ENCODE measurements around the gene CH25H.

DNA sequence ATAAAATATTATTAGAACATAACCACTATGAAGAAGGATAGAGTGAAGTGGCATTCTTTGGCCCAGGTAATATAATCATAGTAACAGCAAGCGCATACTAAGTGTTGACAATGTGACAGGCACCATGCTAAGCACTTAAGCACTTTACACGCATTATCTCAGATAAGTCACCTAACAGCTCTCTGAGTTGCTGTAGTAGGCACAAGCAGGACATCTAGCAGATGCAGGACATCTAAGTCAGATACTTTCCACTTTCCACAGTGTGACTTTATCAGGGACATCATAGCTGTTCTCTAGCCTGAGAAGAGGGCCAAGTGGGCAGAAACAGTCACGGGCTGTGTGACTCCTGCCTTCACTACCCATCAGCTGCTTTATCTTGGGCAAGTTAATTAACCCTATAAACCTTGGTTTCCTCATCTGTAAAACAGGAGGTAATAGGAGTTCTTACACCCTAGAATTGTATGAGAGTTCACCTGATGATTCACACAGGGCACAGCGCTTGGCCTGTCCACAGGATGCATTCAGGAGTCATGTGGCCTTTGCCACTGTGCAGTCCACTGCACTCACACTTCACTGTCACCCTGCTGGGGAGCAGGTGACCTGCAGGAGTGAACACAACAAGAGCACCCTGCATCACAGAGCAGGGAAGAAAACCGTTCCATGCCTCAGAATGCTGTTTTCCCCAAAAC lies 32.0 kb upstream of the CH25H start:
- TF ChIP-seq, protein P1, sequence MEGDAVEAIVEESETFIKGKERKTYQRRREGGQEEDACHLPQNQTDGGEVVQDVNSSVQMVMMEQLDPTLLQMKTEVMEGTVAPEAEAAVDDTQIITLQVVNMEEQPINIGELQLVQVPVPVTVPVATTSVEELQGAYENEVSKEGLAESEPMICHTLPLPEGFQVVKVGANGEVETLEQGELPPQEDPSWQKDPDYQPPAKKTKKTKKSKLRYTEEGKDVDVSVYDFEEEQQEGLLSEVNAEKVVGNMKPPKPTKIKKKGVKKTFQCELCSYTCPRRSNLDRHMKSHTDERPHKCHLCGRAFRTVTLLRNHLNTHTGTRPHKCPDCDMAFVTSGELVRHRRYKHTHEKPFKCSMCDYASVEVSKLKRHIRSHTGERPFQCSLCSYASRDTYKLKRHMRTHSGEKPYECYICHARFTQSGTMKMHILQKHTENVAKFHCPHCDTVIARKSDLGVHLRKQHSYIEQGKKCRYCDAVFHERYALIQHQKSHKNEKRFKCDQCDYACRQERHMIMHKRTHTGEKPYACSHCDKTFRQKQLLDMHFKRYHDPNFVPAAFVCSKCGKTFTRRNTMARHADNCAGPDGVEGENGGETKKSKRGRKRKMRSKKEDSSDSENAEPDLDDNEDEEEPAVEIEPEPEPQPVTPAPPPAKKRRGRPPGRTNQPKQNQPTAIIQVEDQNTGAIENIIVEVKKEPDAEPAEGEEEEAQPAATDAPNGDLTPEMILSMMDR (IDR thresholded peaks at IDR 0.05; ENCODE audit: low read depth, low read length) = no peak
- TF ChIP-seq POLR2A (IDR thresholded peaks at IDR 0.05; ENCODE audit: extremely low read depth, insufficient read length) (no peak), MYC (IDR thresholded peaks at IDR 0.05; ENCODE audit: low read depth, low read length) (no peak)
